Ishikawa (cell line): ENCODE measurements around the gene CEP350.

ENCODE experiments used
- CEBPB ChIP-seq: IDR thresholded peaks from 2 replicates; pipeline ENCODE4 v1.6.1; 2012
- EGR1 ChIP-seq: IDR thresholded peaks from 2 replicates; pipeline ENCODE4 v1.6.1; 2012
- EP300 ChIP-seq: IDR thresholded peaks from 2 replicates; pipeline ENCODE4 v1.6.1; 2012; ENCODE audit warnings: borderline replicate concordance
- RAD21 ChIP-seq: IDR thresholded peaks from 2 replicates; pipeline ENCODE4 v1.6.1; 2012; ENCODE audit warnings: low read depth
- YY1 ChIP-seq: IDR thresholded peaks from 2 replicates; pipeline ENCODE4 v1.6.1; 2012; ENCODE audit warnings: low read depth
- TF ChIP-seq, protein P1 (sequence below): IDR thresholded peaks from 2 replicates; pipeline ENCODE4 v1.6.1; 2012; ENCODE audit warnings: low read depth, mild to moderate bottlenecking

DNA sequence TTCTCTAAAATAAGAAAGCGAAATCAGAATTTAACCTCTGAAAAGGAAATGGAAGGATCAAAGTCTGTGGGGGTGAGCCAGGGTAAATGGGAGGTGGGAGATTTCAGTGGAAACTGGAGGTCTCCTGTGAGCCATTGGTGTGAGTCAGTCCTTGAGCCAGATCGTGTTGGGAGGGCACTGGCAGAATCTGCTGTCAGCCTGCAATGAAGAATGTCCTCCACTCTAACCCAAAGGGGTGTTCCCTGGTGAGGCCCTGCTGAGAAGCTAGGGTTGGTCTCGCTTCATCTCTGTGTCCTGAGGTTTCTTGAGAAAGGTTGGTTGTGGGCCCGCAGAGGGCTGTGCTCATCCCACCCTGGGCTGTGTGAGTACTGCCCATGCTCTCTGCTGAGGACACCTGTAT, 202.5 kb downstream of the CEP350 start:
- TF ChIP-seq EP300 (no peak), EGR1 (no peak), CEBPB (no peak), YY1 (no peak), RAD21 (no peak)
- TF ChIP-seq, protein P1, sequence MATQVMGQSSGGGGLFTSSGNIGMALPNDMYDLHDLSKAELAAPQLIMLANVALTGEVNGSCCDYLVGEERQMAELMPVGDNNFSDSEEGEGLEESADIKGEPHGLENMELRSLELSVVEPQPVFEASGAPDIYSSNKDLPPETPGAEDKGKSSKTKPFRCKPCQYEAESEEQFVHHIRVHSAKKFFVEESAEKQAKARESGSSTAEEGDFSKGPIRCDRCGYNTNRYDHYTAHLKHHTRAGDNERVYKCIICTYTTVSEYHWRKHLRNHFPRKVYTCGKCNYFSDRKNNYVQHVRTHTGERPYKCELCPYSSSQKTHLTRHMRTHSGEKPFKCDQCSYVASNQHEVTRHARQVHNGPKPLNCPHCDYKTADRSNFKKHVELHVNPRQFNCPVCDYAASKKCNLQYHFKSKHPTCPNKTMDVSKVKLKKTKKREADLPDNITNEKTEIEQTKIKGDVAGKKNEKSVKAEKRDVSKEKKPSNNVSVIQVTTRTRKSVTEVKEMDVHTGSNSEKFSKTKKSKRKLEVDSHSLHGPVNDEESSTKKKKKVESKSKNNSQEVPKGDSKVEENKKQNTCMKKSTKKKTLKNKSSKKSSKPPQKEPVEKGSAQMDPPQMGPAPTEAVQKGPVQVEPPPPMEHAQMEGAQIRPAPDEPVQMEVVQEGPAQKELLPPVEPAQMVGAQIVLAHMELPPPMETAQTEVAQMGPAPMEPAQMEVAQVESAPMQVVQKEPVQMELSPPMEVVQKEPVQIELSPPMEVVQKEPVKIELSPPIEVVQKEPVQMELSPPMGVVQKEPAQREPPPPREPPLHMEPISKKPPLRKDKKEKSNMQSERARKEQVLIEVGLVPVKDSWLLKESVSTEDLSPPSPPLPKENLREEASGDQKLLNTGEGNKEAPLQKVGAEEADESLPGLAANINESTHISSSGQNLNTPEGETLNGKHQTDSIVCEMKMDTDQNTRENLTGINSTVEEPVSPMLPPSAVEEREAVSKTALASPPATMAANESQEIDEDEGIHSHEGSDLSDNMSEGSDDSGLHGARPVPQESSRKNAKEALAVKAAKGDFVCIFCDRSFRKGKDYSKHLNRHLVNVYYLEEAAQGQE = no peak
